HUES64 (cell line): Measurements from ENCODE around the gene P2RY1.

ENCODE experiments used
- H3K27ac ChIP-seq: 2 replicates; pipeline ENCODE4 v1.7.0; 2013; ENCODE audit warnings: low read depth, low read length, inconsistent platforms
- H3K27me3 ChIP-seq: 2 replicates; pipeline ENCODE4 v1.6.1; 2013; ENCODE audit warnings: mild to moderate bottlenecking, low read length; ENCODE audit not compliant: insufficient read depth
- H3K36me3 ChIP-seq: 2 replicates; pipeline ENCODE4 v1.6.1; 2013; ENCODE audit warnings: mild to moderate bottlenecking, low read length; ENCODE audit not compliant: insufficient read depth
- H3K4me1 ChIP-seq: 2 replicates; pipeline ENCODE4 v1.6.1; 2013; ENCODE audit warnings: mild to moderate bottlenecking, low read length, moderate library complexity; ENCODE audit not compliant: insufficient read depth
- H3K4me3 ChIP-seq: 2 replicates; pipeline ENCODE4 v1.5.1; 2013; ENCODE audit warnings: mild to moderate bottlenecking, low read length, moderate library complexity
- H3K9ac ChIP-seq: 2 replicates; pipeline ENCODE4 v1.6.1; 2013; ENCODE audit warnings: mild to moderate bottlenecking, low read depth, low read length
- H3K9me3 ChIP-seq: 2 replicates; pipeline ENCODE4 v1.6.1; 2013; ENCODE audit warnings: low read depth, low read length; ENCODE audit not compliant: insufficient read depth
- WGBS: fragments of 150-250, 120-280 bp; methylation state at CpG from one replicate; pipeline ENCODE4 v1.1.7; 2013; ENCODE audit warnings: missing lambda C conversion rate; 5-methylcytosine and 5-hydroxymethylcytosine counted together

Gene P2RY1

DNA sequence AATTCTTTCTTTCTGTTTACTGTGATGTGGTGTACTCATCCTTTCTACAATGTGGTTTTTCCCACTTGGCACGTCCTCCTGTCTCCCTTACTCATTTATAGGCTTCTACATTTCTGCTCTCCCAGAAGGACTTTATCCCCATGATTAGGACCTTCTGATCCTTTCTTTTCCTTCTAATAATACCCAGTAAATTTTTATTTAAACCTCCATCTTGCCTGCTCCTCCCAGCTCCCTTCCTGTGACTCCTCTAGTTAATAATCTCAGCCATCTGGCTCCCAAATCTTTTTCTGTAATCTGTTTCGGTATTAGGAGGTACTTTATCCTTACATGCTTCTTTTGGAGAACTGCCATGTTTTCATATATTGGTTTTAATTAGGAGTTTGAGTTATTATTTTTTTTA, 11.2 kb upstream of the P2RY1 start:
- WGBS, result 94% methylated on average over 2 of the region's 2 CpGs

DNA sequence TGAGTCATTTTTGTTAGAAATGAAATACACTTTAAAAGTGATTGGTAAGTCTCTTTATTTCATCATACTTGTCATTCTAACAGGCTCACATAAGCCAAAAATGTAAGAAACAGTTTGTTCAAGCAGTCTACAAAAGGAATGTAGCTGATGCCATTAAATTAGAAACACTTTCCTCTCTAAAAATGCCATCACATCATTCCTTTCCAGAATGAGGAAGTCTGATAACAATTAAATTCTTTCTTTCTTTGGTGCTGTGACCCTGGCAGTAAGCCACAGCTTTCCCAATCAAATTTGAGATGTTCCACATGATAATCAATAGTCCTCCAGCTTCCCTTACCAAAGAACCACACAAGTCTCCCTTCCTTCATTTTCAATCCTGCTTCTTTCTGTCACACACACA, 9.4 kb upstream of the P2RY1 start:
- H3K27ac ChIP-seq, result no peak overlapping the region
- no peaks in the 10 kb centered on the region for H3K4me1 ChIP-seq
- no peaks in the 10 kb centered on the region for H3K9me3 ChIP-seq
- no peak overlapping the region for H3K4me3 ChIP-seq
- no peaks in the 10 kb centered on the region for H3K36me3 ChIP-seq
- H3K27me3 ChIP-seq, result no peaks in the 10 kb centered on the region
- H3K9ac ChIP-seq, result no peak overlapping the region

More for the DNA sequence above, 11.2 kb upstream of the P2RY1 start:
- Histone ChIP-seq H3K36me3 (no peaks in the 10 kb centered on the region), H3K9me3 (no peaks in the 10 kb centered on the region), H3K27me3 (no peaks in the 10 kb centered on the region), H3K27ac (no peak overlapping the region), H3K4me3 (no peak overlapping the region), H3K9ac (no peak overlapping the region), H3K4me1 (no peaks in the 10 kb centered on the region)

DNA sequence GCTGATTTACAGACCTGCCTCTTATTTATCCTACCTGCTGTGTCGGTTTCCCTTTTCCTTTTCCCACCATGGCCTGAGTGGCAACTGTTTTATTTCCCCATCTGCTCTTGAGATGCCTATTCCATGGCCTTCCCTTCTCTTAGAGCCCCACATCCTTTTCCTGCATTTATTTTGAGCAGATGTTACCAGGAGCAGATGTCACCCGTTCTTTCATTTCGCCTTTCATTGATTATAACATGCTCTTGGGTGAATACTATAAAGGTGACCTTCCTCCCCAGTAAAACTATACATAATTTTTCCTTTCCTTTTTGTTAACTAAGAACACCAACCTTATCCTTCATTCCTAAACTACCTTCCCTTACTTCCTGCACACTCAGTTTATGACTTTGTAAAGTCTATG, 8.5 kb upstream of the P2RY1 start:
- H3K4me1 ChIP-seq, result no peaks in the 10 kb centered on the region
- no peak overlapping the region for H3K27ac ChIP-seq
- H3K9me3 ChIP-seq, result no peaks in the 10 kb centered on the region
- H3K9ac ChIP-seq, result no peak overlapping the region
- 87% methylated on average over 3 of the region's 3 CpGs for WGBS
- no peaks in the 10 kb centered on the region for H3K27me3 ChIP-seq
- H3K36me3 ChIP-seq, result no peaks in the 10 kb centered on the region
- no peak overlapping the region for H3K4me3 ChIP-seq

DNA sequence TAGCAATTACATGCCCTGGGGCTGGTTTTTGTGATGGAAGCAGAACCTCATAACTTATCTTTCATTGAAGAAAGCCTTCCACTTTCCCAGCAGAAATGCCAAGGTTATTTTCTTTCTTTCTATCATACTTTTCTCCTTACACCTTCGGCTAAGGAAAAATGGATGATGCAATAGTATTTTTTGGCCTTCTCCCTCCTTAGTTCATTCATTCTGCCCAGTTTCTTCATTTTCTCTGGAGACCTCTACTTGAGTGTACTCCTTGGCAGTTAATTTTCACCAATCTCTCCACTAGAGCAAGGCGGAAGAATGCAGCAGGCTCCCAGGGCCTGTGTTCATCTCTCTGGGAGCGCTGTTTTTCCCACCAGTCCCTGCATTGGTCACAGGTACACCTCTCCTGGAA, 7.6 kb upstream of the P2RY1 start:
- Histone ChIP-seq H3K27ac (no peak overlapping the region), H3K27me3 (no peaks in the 10 kb centered on the region), H3K4me3 (no peak overlapping the region), H3K9ac (no peak overlapping the region), H3K4me1 (no peaks in the 10 kb centered on the region), H3K9me3 (no peaks in the 10 kb centered on the region), H3K36me3 (no peaks in the 10 kb centered on the region)
- WGBS, result 95% methylated on average over 3 of the region's 3 CpGs

DNA sequence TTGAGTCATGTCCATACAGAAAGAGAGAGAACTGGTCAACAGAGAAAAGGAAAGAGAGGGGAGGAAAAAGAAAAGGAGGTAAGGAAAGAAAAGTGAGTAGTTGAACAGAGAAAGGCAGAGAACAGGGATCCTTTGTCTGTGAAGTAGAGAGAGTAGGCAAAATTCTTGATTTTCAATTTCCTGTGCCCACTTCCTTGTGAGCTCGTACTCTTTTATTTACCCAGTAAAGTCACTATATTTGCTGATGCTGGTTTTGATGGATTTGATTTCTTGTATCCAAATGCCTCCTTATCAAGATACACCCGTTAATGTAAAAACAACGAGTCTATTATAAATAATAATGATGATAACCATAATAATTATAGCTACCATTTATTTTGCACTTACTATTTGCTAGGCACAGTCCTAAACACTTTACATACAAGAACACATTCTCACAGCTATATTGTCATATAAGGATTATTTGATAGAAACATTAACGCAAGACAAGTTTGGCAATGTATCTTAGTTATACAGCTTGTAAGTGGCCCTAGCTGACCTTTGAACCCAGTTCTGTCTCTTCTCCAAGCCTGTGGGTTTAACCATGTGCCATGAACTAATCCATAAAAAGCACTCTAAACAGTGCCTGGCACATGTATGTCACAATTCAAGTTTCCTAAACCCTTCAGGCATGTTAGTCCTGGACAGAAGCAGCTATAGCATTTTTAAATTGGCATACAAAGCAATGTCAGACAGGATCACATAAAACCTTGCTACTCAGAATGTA, 6.7 kb upstream of the P2RY1 start:
- Histone ChIP-seq H3K36me3 (no peaks in the 10 kb centered on the region), H3K4me1 (no peaks in the 10 kb centered on the region), H3K27ac (no peak overlapping the region), H3K9ac (no peak overlapping the region), H3K9me3 (no peaks in the 10 kb centered on the region), H3K27me3 (peaks cover under 1% of the 10 kb centered on the region; the same call in 1 of the 2 replicates), H3K4me3 (no peak overlapping the region)
- WGBS, result 100% methylated on average over 1 of the region's 4 CpGs

DNA sequence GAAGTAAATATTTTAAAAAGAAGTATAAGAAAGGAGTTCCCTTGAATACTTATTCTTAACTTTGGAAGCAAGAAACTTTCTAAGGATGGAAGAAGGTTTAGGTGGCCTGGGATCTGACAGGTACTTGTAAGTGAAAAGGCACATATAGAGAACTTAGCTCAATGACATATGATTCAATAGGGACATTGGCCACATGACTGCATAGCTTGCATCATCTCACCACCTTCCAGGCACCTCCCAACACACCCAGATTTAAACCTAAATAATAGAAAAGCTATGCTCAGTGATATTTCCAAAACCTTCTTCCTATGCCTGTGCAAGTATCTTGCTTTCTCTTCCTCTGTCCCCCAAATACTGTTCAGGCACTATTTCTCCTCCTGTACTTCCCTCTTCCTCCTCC, 4.7 kb upstream of the P2RY1 start:
- Histone ChIP-seq H3K27ac (no peak overlapping the region), H3K36me3 (no peaks in the 10 kb centered on the region), H3K27me3 (peaks cover 6% of the 10 kb centered on the region; the same call in 1 of the 2 replicates), H3K4me1 (peaks cover 8% of the 10 kb centered on the region; the same call in 1 of the 2 replicates), H3K9ac (no peak overlapping the region), H3K9me3 (no peaks in the 10 kb centered on the region), H3K4me3 (no peak overlapping the region)

DNA sequence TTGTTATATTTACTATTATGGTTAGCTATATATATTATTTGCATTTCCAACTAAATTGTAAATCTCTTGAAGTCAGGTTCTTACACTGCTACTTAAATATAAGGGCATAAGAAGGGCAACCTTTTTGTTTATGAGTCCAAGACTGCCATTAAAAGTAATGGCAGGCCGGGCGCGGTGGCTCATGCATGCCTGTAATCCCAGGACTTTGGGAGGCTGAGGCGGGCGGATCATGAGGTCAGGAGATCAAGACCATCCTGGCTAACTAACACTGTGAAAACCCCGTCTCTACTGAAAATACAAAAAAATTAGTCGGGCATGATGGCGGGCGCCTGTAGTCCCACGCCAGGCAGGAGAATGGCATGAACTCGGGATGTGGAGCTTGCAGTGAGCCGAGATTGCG, 2.9 kb upstream of the P2RY1 start:
- no peaks in the 10 kb centered on the region for H3K9me3 ChIP-seq
- no peak overlapping the region for H3K9ac ChIP-seq
- peaks cover 23% of the 10 kb centered on the region for H3K27me3 ChIP-seq
- H3K4me3 ChIP-seq, result no peak overlapping the region
- 0 out of 2 replicates have a peak, but pooled peaks cover 3% of the 10 kb centered on the region for H3K36me3 ChIP-seq
- peaks cover 19% of the 10 kb centered on the region; the same call in 1 of the 2 replicates for H3K4me1 ChIP-seq
- WGBS, result 96% methylated on average over 13 of the region's 13 CpGs
- no peak overlapping the region for H3K27ac ChIP-seq

DNA sequence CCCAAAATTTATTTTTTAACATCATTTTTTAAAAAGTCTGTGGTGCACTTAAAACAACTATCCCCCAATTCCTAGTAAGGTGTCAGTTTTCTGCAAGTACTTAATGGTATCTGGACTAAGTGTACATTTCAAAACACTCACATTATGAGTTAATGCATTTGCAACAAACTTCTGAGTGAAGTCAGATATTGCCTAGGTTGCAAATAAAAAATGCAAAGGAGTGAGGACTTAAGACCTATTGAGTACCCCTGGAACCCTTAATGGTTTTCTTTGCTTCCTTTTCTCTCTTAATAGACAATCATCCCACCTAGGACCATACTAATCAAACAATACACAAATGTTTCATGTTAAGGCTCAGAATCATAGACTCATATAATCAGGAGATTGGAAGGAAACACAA, 1.8 kb upstream of the P2RY1 start:
- no peak overlapping the region for H3K4me3 ChIP-seq
- H3K4me1 ChIP-seq, result peaks cover 20% of the 10 kb centered on the region; the same call in 1 of the 2 replicates
- H3K9ac ChIP-seq, result no peak overlapping the region
- no peak overlapping the region for H3K27ac ChIP-seq
- no peaks in the 10 kb centered on the region for H3K9me3 ChIP-seq
- 0 out of 2 replicates have a peak, but pooled peaks cover 3% of the 10 kb centered on the region for H3K36me3 ChIP-seq
- peaks cover 31% of the 10 kb centered on the region for H3K27me3 ChIP-seq

DNA sequence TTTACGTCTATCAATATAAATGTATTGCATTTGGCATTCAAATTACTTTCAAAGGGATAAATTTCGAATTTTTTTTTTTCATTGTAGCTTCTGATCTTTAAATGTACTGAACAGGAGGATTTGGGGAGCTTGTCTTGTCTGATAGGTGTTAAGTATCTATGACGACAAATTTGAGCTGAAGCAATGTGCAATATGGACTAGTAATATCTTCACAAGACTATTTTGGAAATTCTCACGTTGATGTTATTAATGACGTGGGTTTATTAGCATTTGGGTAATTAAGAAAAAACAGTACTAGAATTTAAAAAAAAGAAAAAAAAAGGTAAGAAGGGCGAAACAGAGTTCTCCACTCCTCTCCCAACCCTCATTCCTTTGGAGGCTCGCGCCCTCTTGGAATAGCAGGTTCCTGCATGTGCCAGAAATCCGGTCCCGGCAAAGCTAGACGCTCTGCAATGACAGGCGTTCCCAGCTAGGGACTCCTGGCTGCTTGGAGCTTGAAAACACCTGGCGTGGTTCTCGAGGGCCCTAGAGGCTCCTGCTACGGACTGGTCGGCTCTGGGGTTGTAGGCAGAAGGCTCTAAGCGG, 648 bp upstream of the P2RY1 start:
- Histone ChIP-seq H3K9me3 (no peaks in the 10 kb centered on the region), H3K4me1 (peaks cover 20% of the 10 kb centered on the region; the same call in 1 of the 2 replicates), H3K27ac (peak overlapping the region; percentile 57; the same call in 1 of the 2 replicates), H3K9ac (peak overlapping the region; percentile 85), H3K4me3 (peak overlapping the region; percentile 80), H3K36me3 (peaks cover 7% of the 10 kb centered on the region; the same call in 1 of the 2 replicates), H3K27me3 (peaks cover 31% of the 10 kb centered on the region)
- WGBS, result 21% methylated on average over 17 of the region's 17 CpGs

DNA sequence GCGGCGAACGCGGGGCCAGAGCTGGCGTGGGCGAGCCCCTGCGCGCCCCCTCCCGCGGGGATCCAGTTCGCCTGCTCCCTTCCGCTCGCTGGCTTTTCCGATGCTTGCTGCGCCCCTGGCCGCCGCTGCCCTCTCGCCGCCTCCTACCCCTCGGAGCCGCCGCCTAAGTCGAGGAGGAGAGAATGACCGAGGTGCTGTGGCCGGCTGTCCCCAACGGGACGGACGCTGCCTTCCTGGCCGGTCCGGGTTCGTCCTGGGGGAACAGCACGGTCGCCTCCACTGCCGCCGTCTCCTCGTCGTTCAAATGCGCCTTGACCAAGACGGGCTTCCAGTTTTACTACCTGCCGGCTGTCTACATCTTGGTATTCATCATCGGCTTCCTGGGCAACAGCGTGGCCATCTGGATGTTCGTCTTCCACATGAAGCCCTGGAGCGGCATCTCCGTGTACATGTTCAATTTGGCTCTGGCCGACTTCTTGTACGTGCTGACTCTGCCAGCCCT, 721 bp downstream of the P2RY1 start:
- 2% methylated on average over 47 of the region's 47 CpGs for WGBS
- H3K9ac ChIP-seq, result peak overlapping the region; percentile 85
- peaks cover 8% of the 10 kb centered on the region; the same call in 1 of the 2 replicates for H3K36me3 ChIP-seq
- H3K27me3 ChIP-seq, result peaks cover 31% of the 10 kb centered on the region
- H3K4me3 ChIP-seq, result peak overlapping the region; percentile 80
- peaks cover 20% of the 10 kb centered on the region; the same call in 1 of the 2 replicates for H3K4me1 ChIP-seq
- H3K27ac ChIP-seq, result no peak overlapping the region
- H3K9me3 ChIP-seq, result no peaks in the 10 kb centered on the region

DNA sequence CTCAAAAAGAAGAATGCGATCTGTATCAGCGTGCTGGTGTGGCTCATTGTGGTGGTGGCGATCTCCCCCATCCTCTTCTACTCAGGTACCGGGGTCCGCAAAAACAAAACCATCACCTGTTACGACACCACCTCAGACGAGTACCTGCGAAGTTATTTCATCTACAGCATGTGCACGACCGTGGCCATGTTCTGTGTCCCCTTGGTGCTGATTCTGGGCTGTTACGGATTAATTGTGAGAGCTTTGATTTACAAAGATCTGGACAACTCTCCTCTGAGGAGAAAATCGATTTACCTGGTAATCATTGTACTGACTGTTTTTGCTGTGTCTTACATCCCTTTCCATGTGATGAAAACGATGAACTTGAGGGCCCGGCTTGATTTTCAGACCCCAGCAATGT, 1.3 kb downstream of the P2RY1 start:
- whole genome bisulfite sequencing, result 44% methylated on average over 14 of the region's 14 CpGs
- peak overlapping the region; percentile 80 for H3K4me3 ChIP-seq
- H3K9ac ChIP-seq, result peak overlapping the region; percentile 85; the same call in 1 of the 2 replicates
- H3K4me1 ChIP-seq, result peaks cover 20% of the 10 kb centered on the region; the same call in 1 of the 2 replicates
- no peaks in the 10 kb centered on the region for H3K9me3 ChIP-seq
- peaks cover 31% of the 10 kb centered on the region for H3K27me3 ChIP-seq
- H3K36me3 ChIP-seq, result peaks cover 8% of the 10 kb centered on the region; the same call in 1 of the 2 replicates
- H3K27ac ChIP-seq, result no peak overlapping the region
